ENCODE results near the gene DCX.

The DCX gene

DNA sequence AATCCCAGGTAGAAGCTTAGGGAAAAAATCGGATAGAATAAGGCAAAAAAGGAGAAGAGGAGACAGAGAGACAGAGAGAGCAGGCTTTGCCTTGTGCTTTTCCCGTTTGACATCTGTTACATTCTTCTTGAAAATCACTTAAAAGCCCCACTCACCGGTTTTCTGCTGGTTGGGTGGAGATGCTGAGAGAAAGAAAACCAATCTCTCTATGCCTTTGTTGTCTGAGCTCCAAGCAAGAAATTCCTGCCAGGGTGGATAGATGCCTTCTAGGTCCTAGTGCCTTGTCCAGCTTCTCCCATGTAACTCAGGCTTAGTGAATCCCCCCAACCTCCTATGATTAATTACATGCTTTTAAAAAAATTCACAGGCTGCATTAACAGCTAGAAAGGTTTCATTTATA, at the start of gene DCX:
TSS of gene DCX (minus strand) at position 210 of the 400 bp plus-strand sequence. CDS start 1,794 bp downstream, outside the sequence.
- DNase-seq (ENCODE audit: low read depth), result no peak

- no peak for DNase-seq (ENCODE audit: low read depth)
Measured at GRCh38 chrX:111460607-111461006, 48.6 kb upstream of the DCX start.

DNA sequence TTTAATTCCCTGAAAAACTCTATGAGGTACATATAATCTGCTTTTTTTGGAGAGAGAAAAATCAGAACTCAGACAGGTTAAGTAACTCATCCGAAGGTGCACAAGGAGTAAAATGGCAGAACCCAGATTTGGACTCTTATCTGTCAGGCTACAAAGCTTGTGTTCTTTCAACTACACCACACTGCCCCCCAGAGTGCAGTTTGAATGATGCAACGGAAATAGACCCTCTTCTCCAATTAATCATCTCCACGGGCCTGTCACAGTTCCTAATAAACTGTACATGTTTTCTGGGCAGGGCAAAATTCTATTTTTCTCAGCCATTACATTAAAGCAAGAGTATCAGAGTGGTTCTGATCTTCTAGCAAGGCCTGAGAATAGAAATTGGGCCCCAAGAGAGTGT, 35.3 kb upstream of the DCX start:
- DNase-seq (ENCODE audit: low read depth), result no peak

DNA sequence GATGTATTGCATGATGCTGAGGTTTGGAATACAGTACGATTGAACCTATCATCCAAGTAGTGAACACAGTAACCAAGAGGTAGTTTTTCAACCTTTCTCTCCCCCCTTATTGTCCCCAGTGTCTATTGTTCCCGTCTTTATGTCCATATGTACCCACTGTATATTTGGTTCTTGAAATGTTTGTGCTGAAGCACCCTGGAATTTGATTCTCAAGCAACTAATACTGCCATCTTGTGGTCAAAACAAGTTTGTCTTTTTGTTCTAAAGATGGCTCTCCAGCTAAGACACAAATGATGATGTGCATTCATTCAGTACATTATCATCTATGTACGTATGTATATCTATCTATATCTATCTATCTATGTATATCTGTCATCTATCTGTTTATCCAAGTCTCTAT, 33.5 kb upstream of the DCX start:
- no peak for DNase-seq (ENCODE audit: low read depth)

DNA sequence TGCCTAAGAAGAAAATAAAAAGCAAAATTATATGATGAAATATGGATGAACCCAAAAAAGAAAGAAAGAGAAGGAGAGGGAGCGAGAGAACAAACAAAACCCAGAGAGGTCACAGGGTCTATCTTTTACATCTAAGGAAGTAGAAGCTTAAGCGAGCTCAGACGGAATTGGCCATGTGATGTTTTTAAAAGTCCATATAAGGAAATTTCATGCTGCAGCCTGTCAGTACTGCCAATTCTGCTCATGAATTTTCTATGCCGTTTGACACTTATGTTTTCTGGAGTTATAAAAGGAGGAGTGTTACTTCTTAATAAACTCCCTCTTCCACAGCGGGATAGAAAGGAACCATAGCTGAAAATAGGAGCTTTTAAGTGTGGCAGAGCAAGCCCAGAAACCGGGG, 32.9 kb upstream of the DCX start:
- DNase-seq (ENCODE audit: low read depth), result no peak

GRCh38 chrX:111443946-111444345, 32.0 kb upstream of the DCX start:
- DNase-seq (ENCODE audit: low read depth), result no peak

DNA sequence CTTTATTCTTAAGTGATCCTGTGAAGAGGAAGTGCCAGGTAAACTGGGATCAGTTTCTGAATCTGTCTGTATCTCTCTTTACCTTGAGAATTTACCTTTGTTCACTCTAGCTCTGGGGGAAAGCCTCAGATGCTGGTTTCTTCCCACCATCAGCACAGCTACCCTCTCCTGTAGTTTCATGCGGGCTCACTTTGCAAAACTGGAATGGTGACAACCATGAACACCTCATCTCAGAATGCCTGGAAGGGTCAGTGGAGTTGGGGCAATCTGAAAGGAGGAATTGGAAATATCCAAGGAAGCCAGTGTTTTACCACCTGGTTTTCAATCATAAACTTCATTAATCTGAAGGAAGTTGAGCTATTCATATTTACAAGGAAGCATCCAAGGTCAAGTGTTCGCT, 30.8 kb upstream of the DCX start:
- no peak for DNase-seq (ENCODE audit: low read depth)

- no peak for DNase-seq (ENCODE audit: low read depth)
Measured at GRCh38 chrX:111435469-111435868, 23.5 kb upstream of the DCX start.

- no peak for DNase-seq (ENCODE audit: low read depth)
Measured at GRCh38 chrX:111431001-111431400, 19.0 kb upstream of the DCX start.

- DNase-seq (ENCODE audit: low read depth), result no peak
Measured at GRCh38 chrX:111411557-111411956, 435 bp downstream of the DCX start.

DNA sequence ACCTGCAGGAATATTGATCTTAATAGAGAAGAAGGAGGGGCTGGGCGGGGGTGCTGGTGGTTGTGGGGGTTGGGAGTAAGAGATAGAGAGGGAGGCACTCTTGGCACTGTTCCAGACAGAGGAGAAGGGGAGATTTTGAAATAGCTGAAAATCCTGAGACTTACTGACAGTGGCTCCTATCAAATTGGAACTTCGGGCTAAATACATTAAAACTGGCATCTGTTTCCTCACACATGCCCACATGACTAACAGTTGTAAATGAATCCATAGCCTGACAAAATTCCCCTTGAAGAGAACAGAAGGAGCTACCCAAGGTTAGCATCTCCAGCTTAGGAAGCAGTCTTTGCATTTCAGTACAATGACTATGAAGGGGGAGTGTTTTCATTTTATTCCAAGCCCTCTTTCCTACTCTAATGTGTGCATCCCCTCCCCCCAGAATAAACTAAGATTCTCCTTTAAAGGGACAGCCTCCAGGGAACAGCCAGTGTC, 1.4 kb downstream of the DCX start:
- DNase-seq (ENCODE audit: low read depth), result no peak

DNA sequence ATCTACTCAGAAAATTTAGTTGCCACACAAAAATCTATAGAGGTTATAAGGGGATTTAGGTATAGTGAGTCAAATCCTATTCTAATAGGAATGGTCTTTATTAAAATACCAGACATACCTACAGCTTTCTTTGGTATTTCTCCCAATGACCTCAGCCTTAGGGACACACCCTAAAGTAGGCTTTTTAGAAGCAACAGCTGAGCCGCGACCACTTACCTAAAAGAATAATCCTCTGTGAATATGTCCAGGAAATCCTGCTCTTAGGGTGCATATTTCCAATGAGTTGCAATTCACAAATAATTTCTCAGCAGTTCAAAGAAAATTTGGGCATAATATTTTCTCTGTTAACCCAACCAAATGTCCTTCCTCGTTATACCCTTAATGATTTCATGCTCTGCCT, 2.7 kb downstream of the DCX start:
- DNase-seq (ENCODE audit: low read depth), result no peak

DNA sequence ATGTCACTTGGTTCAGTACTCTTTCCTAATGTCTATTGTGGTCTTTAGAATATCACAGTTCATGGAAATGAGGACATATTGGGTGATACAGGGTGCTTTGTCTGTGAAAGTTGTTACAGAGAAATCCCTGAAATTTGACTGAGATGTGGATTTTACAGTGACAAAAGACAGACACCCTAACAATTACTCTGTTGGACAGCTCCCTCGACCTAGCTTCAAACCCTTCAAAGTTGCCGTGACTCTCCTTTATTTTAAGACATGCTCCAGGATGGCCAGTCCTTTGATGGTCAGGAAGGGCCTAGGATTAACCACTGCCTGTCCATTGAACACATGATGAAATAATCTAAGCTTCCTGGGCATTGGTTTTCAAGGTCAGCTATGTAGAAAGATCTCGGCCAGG, 4.0 kb downstream of the DCX start:
- no peak for DNase-seq (ENCODE audit: low read depth)

DNA sequence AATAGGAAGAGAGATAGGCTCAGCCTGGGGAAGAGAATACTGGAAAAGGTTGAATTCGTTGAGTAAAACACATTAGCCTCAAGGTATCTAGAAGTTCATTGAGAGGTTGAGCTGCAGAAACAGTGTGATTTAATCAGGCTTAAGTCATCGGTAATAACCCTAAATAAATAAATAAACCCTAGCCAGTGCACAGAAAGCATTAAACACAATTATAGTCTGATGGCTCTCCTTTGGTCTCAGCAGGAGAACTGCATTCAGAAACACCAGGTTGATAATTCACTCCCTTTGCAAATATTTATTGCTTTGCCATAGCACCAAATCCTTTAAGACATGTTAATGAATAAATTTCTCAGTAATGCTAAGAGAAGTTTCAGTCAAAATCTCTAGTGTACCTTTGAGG, 9.6 kb downstream of the DCX start:
- DNase-seq (ENCODE audit: low read depth), result no peak

GRCh38 chrX:111395149-111395548, 16.8 kb downstream of the DCX start:
- DNase-seq (ENCODE audit: low read depth), result no peak

GRCh38 chrX:111394569-111394968, 17.4 kb downstream of the DCX start:
- no peak for DNase-seq (ENCODE audit: low read depth)

DNA sequence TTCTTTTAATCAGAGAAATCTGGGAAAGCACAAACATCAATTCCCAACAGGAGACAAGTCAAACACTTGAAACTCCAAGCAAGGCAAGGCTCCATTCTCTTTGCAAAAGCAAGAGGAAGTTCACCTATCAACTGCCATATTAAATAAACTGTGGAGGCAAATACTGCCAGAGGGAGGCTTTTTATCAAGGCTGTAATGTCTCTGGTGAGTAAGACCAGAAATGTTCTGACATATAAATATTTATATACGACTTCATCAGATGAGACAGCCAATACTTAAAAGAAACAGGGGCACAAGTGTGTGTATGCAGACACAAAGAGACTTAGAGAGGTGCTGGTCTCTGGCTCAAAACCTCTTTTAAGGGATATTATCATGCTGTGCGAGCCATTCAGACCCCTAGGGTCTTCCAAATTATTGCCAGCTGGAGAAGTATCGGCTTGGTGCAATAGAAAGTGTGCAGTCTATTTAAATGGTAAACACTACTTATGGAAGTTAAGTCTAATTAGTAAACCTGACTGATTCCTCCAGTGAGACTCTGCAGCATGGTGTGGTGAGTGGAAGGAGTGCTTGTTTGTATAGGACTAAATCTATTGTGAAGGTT, 24.4 kb downstream of the DCX start:
- no peak for DNase-seq (ENCODE audit: low read depth)

GRCh38 chrX:111386615-111387233, 25.3 kb downstream of the DCX start:
- no peak for DNase-seq (ENCODE audit: low read depth)

DNA sequence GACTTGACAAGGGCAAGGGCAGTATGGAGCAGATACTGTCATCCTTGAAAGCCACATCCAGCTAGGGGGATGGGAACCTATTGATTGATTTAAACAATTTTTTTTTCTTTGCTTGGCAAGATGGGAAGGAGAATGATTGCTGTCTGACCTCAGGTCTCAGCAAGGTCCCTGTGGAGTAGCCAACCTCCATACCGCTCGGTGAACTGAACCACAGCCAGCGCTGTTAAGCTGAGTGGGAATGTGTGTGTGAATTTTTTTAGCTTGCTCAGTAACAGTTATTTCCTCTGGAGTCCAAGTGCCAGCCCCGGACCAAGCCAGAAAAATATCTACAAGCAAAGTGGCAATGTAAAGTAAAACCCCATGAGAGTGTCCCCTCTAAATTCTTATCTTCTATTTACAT, 25.9 kb downstream of the DCX start:
- DNase-seq (ENCODE audit: low read depth), result no peak

- DNase-seq (ENCODE audit: low read depth), result no peak
Measured at GRCh38 chrX:111382277-111382676, 29.7 kb downstream of the DCX start.

DNA sequence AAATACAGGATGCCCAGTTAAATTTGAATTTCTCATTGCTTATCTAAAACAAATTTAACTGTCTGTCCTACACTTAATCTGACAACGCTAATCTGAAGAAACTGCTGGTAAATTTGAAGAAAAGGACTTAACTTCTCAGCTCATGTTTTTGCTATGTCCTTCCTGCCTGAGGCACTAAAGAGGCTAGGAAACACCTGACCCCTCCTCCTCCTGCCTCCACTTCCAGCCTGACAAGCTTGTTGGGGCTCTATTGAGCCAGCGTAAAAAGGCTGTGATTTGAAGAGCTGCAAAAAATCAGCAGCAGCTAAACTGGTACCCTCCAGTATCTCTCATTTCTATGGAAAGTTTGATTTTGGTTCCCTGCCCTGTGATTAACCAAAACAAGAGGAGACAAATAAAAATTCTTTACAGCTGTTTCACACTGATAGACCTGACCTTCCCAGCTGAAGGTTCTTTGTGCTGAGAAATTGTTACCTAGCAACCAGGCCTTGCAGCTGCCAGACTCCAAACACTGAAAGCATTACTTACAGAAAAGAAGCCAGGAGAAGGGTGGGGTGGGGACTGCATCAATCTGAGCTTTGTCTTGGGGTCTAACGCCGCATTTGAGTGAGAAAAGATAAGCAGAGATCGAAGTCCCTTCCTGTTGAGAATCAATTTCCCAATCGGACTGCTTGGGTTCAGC, 35.0 kb downstream of the DCX start:
- no peak for DNase-seq (ENCODE audit: low read depth)

DNA sequence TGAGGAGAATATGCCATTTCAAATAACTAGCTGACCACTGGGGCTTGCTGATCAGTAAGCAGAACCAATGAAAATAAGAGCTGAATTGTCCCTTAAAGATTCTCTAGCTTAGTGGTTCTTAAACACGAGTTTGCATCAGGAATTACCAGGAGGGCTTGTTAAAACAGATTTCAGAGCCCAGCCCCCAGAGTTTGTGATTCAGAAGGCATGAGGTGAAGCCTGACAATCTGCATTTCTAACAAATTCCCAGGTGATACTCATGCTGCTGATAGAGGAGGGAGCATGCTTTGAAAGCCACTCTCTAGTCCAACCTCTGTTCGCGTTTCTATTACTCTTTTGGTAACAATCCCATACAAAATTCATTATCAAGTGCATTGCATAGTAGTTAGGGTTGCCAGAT, 35.5 kb downstream of the DCX start:
- DNase-seq (ENCODE audit: low read depth), result no peak

DNA sequence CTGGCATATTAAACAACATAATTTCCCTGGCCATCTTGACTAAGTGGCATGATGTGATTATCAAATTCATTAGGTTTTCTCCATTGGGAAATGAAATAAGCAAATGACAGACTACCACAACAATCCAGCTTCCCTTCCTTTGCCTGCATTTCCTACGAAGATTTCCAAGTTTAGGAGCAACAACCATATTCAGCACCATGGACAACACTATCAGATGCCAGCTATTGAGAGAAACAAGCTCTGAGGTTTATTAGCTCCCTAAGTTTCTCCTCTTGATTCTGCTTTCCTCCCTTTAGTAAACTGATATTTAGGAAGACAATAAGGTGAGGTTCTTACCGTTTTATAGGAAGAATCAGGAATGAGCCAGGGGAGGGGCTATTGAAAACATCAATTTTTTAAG, 36.2 kb downstream of the DCX start:
- DNase-seq (ENCODE audit: low read depth), result no peak

GRCh38 chrX:111372086-111372485, 39.9 kb downstream of the DCX start:
- no peak for DNase-seq (ENCODE audit: low read depth)
